M059J (cell line): ENCODE data around the gene RIPOR3. TPM values are rescaled to one million over a fixed set of nuclear protein-coding genes. Genes with fewer than 3 reads are reported as not detected.
A peak's percentile ranks its signal among the peaks of the same experiment; 100 is the strongest.
"Not testable (repeated sequence)": the region's sequence is repeated elsewhere in the genome, so short reads cannot be mapped to it uniquely, and the experiment has no call there.

Experiments
- DNase-seq: peaks from one replicate; pipeline ENCODE4 v3.0.0-alpha.2; 2012; ENCODE audit warnings: low read depth
- total RNA-seq: library from RNA; depleted of rRNA; stranded (reverse); fragments of >200 nt; shearing (Covaris generic); gene quantifications from 2 replicates; pipeline ENCODE4 v1.2.3, GENCODE V29; 2014

Gene RIPOR3
- total RNA-seq, 1 experiment from 2014 or later = 1.5 TPM

- peak; percentile 72 for DNase-seq
Measured at GRCh38 chr20:50655311-50655880, 35.9 kb downstream of the RIPOR3 start.

DNA sequence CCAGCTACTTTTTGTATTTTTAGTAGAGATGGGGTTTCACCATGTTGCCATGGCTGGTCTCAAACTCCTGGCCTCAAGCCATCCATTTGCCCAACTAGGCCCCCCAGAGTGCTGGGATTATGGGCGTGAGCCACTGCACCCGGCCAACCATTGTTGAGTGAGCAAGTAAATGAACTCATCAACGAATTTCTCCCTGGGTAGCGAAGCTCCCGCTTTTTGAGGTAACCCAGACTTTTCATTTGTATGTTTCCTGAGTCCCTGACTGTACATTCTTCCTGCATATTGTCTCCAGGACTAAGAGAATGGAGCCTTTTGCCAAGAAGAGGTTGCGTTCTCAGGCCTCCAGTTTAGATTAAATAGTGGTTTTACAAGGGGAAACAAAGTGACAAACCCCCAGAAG lies 36.4 kb downstream of the RIPOR3 start:
- peak; percentile 65 for DNase-seq

GRCh38 chr20:50652702-50653294 lies 38.5 kb downstream of the RIPOR3 start:
- DNase-seq = no peak

DNA sequence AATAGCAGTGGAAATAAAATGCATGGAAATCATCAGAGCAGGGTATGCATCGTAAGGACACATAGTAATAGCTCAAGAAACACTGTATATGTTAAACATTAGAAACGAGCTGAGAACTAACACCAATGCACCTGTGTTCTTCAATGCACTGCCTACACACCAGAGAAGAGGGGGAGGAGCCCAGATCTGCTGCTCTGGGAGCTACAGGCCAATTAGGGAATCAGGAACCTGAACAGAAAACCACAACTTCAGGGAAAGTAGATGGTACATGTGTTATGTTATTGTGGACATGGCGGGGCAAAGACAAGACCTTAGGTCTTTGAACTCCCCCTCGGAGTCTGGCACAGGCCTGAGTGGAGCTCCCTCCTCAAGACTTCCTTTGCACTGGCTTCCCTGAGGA lies 39.7 kb downstream of the RIPOR3 start:
- DNase-seq = no peak

DNA sequence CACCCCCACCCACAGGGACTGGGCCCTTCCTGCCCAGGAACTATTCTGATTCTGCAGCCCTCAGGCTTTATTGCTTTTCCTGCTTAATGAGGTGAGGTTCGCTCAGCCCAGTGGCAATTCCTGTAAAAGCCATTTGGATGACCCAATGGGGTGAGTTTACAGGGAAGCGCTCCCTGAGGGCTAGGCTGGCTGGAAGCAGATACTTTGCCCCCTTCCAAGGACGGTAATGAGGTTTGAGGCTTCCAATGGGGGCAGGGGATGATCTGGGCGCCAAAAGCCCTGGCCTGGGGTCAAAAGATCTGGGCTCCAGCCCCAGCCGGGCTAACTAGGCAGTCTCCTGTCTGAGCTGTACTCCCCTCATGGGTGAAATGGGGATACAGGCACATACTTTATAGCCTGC lies 41.8 kb downstream of the RIPOR3 start:
- DNase-seq = peak; percentile 93

DNA sequence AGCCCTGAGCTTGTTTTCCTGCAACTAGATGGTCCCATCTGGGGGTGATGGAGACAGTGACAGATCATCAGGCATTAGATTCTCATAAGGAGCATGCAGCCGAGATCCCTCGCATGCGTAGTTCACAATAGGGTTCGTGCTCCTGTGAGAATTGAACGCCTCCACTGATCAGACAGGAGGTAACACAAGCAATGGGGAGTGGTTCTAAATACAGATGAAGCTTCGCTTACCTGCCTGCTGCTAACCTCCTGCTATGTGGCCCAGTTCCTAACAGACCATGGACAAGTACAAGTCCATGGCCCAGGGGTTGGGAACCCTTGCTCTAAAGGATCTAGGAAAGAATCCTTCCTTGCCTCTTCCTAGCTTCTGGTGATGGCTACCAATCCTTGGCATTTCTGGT lies 42.7 kb downstream of the RIPOR3 start:
- no peak for DNase-seq

GRCh38 chr20:50646483-50646996 lies 44.8 kb downstream of the RIPOR3 start:
- peak; percentile 66 for DNase-seq

- peak; percentile 100 for DNase-seq
Measured at GRCh38 chr20:50645253-50646068, 45.9 kb downstream of the RIPOR3 start.

DNA sequence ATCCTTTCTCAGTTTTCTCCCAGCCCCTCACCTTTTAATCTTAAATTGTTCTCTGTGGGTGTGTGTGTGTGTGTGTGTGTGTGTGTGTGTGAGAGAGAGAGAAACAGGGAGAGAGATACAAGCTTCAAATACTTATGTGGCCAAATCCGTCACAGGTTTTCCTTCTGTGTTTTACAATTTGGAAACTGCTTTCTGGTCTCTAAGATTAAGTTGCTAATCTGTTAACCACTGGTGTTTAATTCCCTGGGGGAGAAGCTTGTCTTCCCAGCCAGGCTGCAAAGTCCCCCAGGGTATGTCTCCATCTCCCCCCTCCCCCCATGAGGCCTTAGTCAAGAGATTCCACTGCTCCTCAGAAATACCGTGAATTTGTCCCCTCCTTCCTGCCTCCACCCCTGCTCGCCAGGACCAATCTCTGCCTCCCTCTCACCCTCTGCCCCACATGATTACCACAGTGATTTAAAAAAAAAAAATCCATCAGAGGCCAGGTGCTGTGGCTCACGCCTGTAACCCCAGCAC lies 49.0 kb downstream of the RIPOR3 start:
- peak; percentile 69 for DNase-seq

- not testable (repeated sequence) for DNase-seq
Measured at GRCh38 chr20:50641625-50642287, 49.6 kb downstream of the RIPOR3 start.

DNA sequence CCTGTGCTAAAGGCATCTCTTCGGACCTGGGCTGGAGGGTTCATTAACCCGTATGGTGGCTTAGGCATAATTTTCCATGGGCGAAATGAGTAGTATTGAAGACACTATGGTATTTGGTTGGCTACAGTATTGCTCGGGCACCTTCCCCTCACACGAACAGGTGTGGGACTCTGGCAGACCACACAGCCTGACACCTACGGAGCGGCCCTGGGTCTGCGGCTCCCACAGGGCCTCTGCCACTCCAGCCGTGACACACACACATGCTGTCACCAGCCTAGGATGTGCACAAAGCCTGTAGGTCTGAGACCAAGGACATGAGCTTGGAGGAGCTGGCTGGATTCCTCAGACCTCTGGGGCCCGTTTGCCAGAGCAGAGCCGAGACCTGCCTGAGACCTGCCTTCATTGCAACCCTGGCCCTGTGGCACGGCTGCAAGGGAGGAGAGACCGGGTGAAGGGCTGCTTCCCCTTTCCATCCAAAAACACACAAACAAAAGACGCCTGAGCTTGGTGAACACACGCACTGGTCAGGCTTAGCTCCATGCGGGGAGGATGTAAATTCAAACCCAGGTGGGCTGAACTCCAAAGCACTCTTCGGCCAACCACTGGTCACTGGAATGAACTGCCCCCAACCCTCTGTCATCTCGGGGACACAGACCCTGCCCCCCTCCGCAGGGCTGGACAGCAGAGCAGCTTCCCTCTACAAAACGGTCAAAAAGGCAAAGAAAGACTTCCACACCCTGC lies 51.2 kb downstream of the RIPOR3 start:
- not testable (repeated sequence) for DNase-seq

DNA sequence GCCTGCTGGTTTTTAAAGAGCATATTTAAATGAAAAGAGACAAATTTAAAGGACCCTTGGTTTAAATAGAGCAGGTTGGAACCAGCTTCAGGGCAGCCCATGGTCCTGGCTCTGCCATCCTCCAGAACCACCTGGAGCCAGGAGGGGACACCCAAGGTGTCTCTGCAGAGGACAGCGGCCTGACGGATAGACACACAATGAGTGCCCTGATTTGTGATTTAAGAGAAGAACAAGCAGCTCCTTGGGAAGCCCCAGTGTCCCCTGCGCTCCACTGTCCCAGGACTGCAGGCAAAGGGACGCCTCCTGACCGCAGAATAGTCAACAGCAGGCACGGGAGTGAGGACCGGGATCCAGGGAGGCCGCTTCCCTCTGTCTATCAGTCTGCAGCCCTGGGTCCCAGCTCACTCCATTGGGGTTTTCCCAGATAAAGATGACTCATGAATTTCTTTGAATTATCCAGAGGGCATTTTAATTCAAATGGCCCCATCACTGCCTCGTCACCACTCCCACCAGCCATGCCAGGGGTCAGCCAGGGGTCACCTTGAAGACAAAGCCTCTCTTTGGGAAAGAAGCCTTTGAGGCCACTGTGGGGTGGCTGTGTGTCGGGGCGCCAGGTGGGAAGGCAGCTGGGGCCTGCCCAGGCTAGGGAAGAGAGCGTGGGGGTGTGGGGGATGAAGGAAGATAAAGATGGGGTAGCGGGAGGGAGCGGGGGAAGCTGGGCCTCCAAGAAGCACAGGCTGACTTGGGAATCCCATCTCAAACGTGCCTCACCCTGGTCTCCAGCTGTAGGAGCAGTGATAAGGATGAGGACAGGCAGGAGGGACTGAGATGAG lies 53.1 kb downstream of the RIPOR3 start:
- DNase-seq = peak; percentile 98

- peak; percentile 89 for DNase-seq
Measured at GRCh38 chr20:50636601-50637540, 54.5 kb downstream of the RIPOR3 start.

GRCh38 chr20:50635676-50636600 lies 55.4 kb downstream of the RIPOR3 start:
- DNase-seq = peak; percentile 62

GRCh38 chr20:50635014-50635557 lies 56.3 kb downstream of the RIPOR3 start:
- no peak for DNase-seq

- DNase-seq = no peak
Measured at GRCh38 chr20:50634191-50634590, 57.2 kb downstream of the RIPOR3 start.

DNA sequence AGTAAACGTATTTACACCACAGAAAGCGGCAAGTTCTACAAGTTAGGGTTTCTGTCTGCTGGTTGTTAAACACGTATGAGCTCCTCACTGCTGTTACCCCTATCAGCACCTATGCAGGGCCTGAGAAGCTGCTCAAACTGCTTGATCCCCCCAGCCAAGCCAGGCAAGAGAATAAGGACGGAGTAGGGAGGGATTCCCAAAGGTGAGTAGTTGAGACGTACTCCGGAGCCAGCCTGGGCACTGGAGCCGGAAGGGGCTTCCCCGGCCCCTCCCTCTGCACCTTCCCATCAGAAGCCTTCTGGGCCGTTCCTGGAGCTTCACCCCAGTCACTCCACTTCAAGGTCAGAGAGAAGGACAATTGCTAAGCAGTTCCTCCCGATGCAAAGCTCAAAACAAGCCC lies 58.0 kb downstream of the RIPOR3 start:
- DNase-seq = no peak

- DNase-seq = no peak
Measured at GRCh38 chr20:50632701-50633100, 58.6 kb downstream of the RIPOR3 start.
